ENCODE data around the gene RAB29. TPM values are rescaled to one million over a fixed set of nuclear protein-coding genes. Genes with fewer than 3 reads are reported as not detected.
"Not testable (repeated sequence)": the region's sequence is repeated elsewhere in the genome, so short reads cannot be mapped to it uniquely, and the experiment has no call there.

The RAB29 gene
- polyA plus RNA-seq: 1 to 10 TPM; 3.3 to 5.0 TPM

- H3K27ac ChIP-seq (ENCODE audit: low read depth in 2 of 2, low read length in 1 of 2): peak within 1 kb of the TSS; percentile 40 to 73
- H3K4me3 ChIP-seq (ENCODE audit: low read depth in 1 of 2, low read length in 2 of 2): peak within 1 kb of the TSS; percentile 68 to 79
- H3K4me1 ChIP-seq (ENCODE audit: control insufficient read depth in 2 of 2, insufficient read depth in 2 of 2, low read length in 1 of 2): peaks cover 0 to 5% of the 10 kb centered on the region in 2 donors
- H3K9me3 ChIP-seq (ENCODE audit: control insufficient read depth in 2 of 2, insufficient read depth in 1 of 2, low read depth in 1 of 2, low read length in 1 of 2): no peaks in the 10 kb centered on the region
- no peaks in the 10 kb centered on the region for H3K27me3 ChIP-seq (ENCODE audit: control insufficient read depth in 1 of 2, insufficient read depth in 2 of 2, low read length in 2 of 2)
- 0 to 1% methylated on average over 32 to 40 of the region's 40 CpGs for WGBS, 2 donors
- peaks cover 0 to 2% of the 10 kb centered on the region in 2 donors for H3K36me3 ChIP-seq (ENCODE audit: control insufficient read depth in 2 of 2, insufficient read depth in 2 of 2, low read length in 1 of 2)
Observed at GRCh38 chr1:205775015-205775716, at the start of gene RAB29. Gene RAB29 (minus strand): TSS chr1:205775482. CDS start chr1:205774956, 526 bp downstream.

- no peaks in the 10 kb centered on the region for H3K27me3 ChIP-seq (ENCODE audit: control insufficient read depth in 1 of 2, insufficient read depth in 2 of 2, low read length in 2 of 2)
- H3K9me3 ChIP-seq (ENCODE audit: control insufficient read depth in 2 of 2, insufficient read depth in 1 of 2, low read depth in 1 of 2, low read length in 1 of 2): no peaks in the 10 kb centered on the region
- H3K27ac ChIP-seq (ENCODE audit: low read depth in 2 of 2, low read length in 1 of 2): no peak overlapping the region
- no peak overlapping the region for H3K4me3 ChIP-seq (ENCODE audit: low read depth in 1 of 2, low read length in 2 of 2)
- H3K4me1 ChIP-seq (ENCODE audit: control insufficient read depth in 2 of 2, insufficient read depth in 2 of 2, low read length in 1 of 2): peaks cover 0 to 5% of the 10 kb centered on the region in 2 donors
- WGBS, 2 donors: 91 to 97% methylated on average over 5 of the region's 5 CpGs
- H3K36me3 ChIP-seq (ENCODE audit: control insufficient read depth in 2 of 2, insufficient read depth in 2 of 2, low read length in 1 of 2): no peaks in the 10 kb centered on the region
Observed at GRCh38 chr1:205824180-205824579, 48.9 kb upstream of the RAB29 start.

GRCh38 chr1:205823260-205823659 is 48.0 kb upstream of the RAB29 start:
- WGBS, 2 donors: 88 to 92% methylated on average over 2 of the region's 2 CpGs

GRCh38 chr1:205822397-205822796 is 47.1 kb upstream of the RAB29 start:
- 86 to 91% methylated on average over 2 of the region's 2 CpGs for WGBS, 2 donors
- no peak overlapping the region for H3K4me3 ChIP-seq (ENCODE audit: low read depth in 1 of 2, low read length in 2 of 2)
- H3K27me3 ChIP-seq (ENCODE audit: control insufficient read depth in 1 of 2, insufficient read depth in 2 of 2, low read length in 2 of 2): no peaks in the 10 kb centered on the region
- H3K36me3 ChIP-seq (ENCODE audit: control insufficient read depth in 2 of 2, insufficient read depth in 2 of 2, low read length in 1 of 2): no peaks in the 10 kb centered on the region
- no peaks in the 10 kb centered on the region for H3K9me3 ChIP-seq (ENCODE audit: control insufficient read depth in 2 of 2, insufficient read depth in 1 of 2, low read depth in 1 of 2, low read length in 1 of 2)
- H3K27ac ChIP-seq (ENCODE audit: low read depth in 2 of 2, low read length in 1 of 2): no peak overlapping the region
- H3K4me1 ChIP-seq (ENCODE audit: control insufficient read depth in 2 of 2, insufficient read depth in 2 of 2, low read length in 1 of 2): peaks cover 0 to 2% of the 10 kb centered on the region in 2 donors

More at GRCh38 chr1:205823260-205823659, 48.0 kb upstream of the RAB29 start:
- H3K27me3 ChIP-seq (ENCODE audit: control insufficient read depth in 1 of 2, insufficient read depth in 2 of 2, low read length in 2 of 2); H3K9me3 ChIP-seq (ENCODE audit: control insufficient read depth in 2 of 2, insufficient read depth in 1 of 2, low read depth in 1 of 2, low read length in 1 of 2); H3K36me3 ChIP-seq (ENCODE audit: control insufficient read depth in 2 of 2, insufficient read depth in 2 of 2, low read length in 1 of 2); H3K27ac ChIP-seq (ENCODE audit: low read depth in 2 of 2, low read length in 1 of 2); H3K4me1 ChIP-seq (ENCODE audit: control insufficient read depth in 2 of 2, insufficient read depth in 2 of 2, low read length in 1 of 2); H3K4me3 ChIP-seq (ENCODE audit: low read depth in 1 of 2, low read length in 2 of 2): not testable (repeated sequence)

GRCh38 chr1:205817988-205818387 is 42.7 kb upstream of the RAB29 start:
- Histone ChIP-seq H3K27ac (ENCODE audit: low read depth in 2 of 2, low read length in 1 of 2) (no peak overlapping the region), H3K4me3 (ENCODE audit: low read depth in 1 of 2, low read length in 2 of 2) (no peak overlapping the region), H3K27me3 (ENCODE audit: control insufficient read depth in 1 of 2, insufficient read depth in 2 of 2, low read length in 2 of 2) (no peaks in the 10 kb centered on the region), H3K4me1 (ENCODE audit: control insufficient read depth in 2 of 2, insufficient read depth in 2 of 2, low read length in 1 of 2) (peaks cover 0 to 4% of the 10 kb centered on the region in 2 donors), H3K36me3 (ENCODE audit: control insufficient read depth in 2 of 2, insufficient read depth in 2 of 2, low read length in 1 of 2) (no peaks in the 10 kb centered on the region), H3K9me3 (ENCODE audit: control insufficient read depth in 2 of 2, insufficient read depth in 1 of 2, low read depth in 1 of 2, low read length in 1 of 2) (no peaks in the 10 kb centered on the region)
- 94% methylated on average over 3 of the region's 3 CpGs for WGBS, 2 donors

- Histone ChIP-seq H3K36me3 (ENCODE audit: control insufficient read depth in 2 of 2, insufficient read depth in 2 of 2, low read length in 1 of 2) (no peaks in the 10 kb centered on the region), H3K27me3 (ENCODE audit: control insufficient read depth in 1 of 2, insufficient read depth in 2 of 2, low read length in 2 of 2) (no peaks in the 10 kb centered on the region), H3K27ac (ENCODE audit: low read depth in 2 of 2, low read length in 1 of 2) (no peak overlapping the region), H3K4me1 (ENCODE audit: control insufficient read depth in 2 of 2, insufficient read depth in 2 of 2, low read length in 1 of 2) (peaks cover 0 to 4% of the 10 kb centered on the region in 2 donors), H3K9me3 (ENCODE audit: control insufficient read depth in 2 of 2, insufficient read depth in 1 of 2, low read depth in 1 of 2, low read length in 1 of 2) (no peaks in the 10 kb centered on the region), H3K4me3 (ENCODE audit: low read depth in 1 of 2, low read length in 2 of 2) (no peak overlapping the region)
- WGBS, 2 donors: 69 to 81% methylated on average over 3 of the region's 3 CpGs
Observed at GRCh38 chr1:205817364-205817763, 42.1 kb upstream of the RAB29 start.

GRCh38 chr1:205813755-205814058 is 38.4 kb upstream of the RAB29 start:
- Histone ChIP-seq H3K36me3 (ENCODE audit: control insufficient read depth in 2 of 2, insufficient read depth in 2 of 2, low read length in 1 of 2) (peaks cover 0 to 4% of the 10 kb centered on the region in 2 donors), H3K4me3 (ENCODE audit: low read depth in 1 of 2, low read length in 2 of 2) (peak overlapping the region; percentile 81 to 84), H3K27me3 (ENCODE audit: control insufficient read depth in 1 of 2, insufficient read depth in 2 of 2, low read length in 2 of 2) (no peaks in the 10 kb centered on the region), H3K4me1 (ENCODE audit: control insufficient read depth in 2 of 2, insufficient read depth in 2 of 2, low read length in 1 of 2) (peaks cover 0 to 11% of the 10 kb centered on the region in 2 donors), H3K9me3 (ENCODE audit: control insufficient read depth in 2 of 2, insufficient read depth in 1 of 2, low read depth in 1 of 2, low read length in 1 of 2) (no peaks in the 10 kb centered on the region), H3K27ac (ENCODE audit: low read depth in 2 of 2, low read length in 1 of 2) (peak overlapping the region; percentile 77 to 81)
- 3% methylated on average over 14 of the region's 14 CpGs for WGBS, 2 donors

GRCh38 chr1:205812878-205813754 is 37.8 kb upstream of the RAB29 start, which contains the start of gene SLC41A1:
Gene SLC41A1 (minus strand): TSS chr1:205813198. CDS start chr1:205810441, 2,757 bp downstream.
- peak within 1 kb of the TSS; percentile 81 to 84 for H3K4me3 ChIP-seq (ENCODE audit: low read depth in 1 of 2, low read length in 2 of 2)

GRCh38 chr1:205812271-205812877 is 37.1 kb upstream of the RAB29 start:
- WGBS, 2 donors: 0 to 3% methylated on average over 15 to 16 of the region's 16 CpGs
- Histone ChIP-seq H3K36me3 (ENCODE audit: control insufficient read depth in 2 of 2, insufficient read depth in 2 of 2, low read length in 1 of 2) (peaks cover 0 to 4% of the 10 kb centered on the region in 2 donors), H3K9me3 (ENCODE audit: control insufficient read depth in 2 of 2, insufficient read depth in 1 of 2, low read depth in 1 of 2, low read length in 1 of 2) (no peaks in the 10 kb centered on the region), H3K4me1 (ENCODE audit: control insufficient read depth in 2 of 2, insufficient read depth in 2 of 2, low read length in 1 of 2) (peaks cover 0 to 11% of the 10 kb centered on the region in 2 donors), H3K27ac (ENCODE audit: low read depth in 2 of 2, low read length in 1 of 2) (peak overlapping the region; percentile 62 to 65), H3K4me3 (ENCODE audit: low read depth in 1 of 2, low read length in 2 of 2) (peak overlapping the region; percentile 81 to 84), H3K27me3 (ENCODE audit: control insufficient read depth in 1 of 2, insufficient read depth in 2 of 2, low read length in 2 of 2) (no peaks in the 10 kb centered on the region)

More at GRCh38 chr1:205812878-205813754, 37.8 kb upstream of the RAB29 start, which contains the start of gene SLC41A1:
- no peaks in the 10 kb centered on the region for H3K9me3 ChIP-seq (ENCODE audit: control insufficient read depth in 2 of 2, insufficient read depth in 1 of 2, low read depth in 1 of 2, low read length in 1 of 2)
- WGBS, 2 donors: 1% methylated on average over 64 to 83 of the region's 83 CpGs
- H3K4me1 ChIP-seq (ENCODE audit: control insufficient read depth in 2 of 2, insufficient read depth in 2 of 2, low read length in 1 of 2): peaks cover 0 to 11% of the 10 kb centered on the region in 2 donors
- H3K27ac ChIP-seq (ENCODE audit: low read depth in 2 of 2, low read length in 1 of 2): peak within 1 kb of the TSS; percentile 77 to 81
- no peaks in the 10 kb centered on the region for H3K27me3 ChIP-seq (ENCODE audit: control insufficient read depth in 1 of 2, insufficient read depth in 2 of 2, low read length in 2 of 2)
- H3K36me3 ChIP-seq (ENCODE audit: control insufficient read depth in 2 of 2, insufficient read depth in 2 of 2, low read length in 1 of 2): peaks cover 0 to 4% of the 10 kb centered on the region in 2 donors
